PC-9 (cell line): Measurements from ENCODE around the gene NAA38.

ENCODE experiments used
- EZH2 ChIP-seq: fragments of 200-600 bp; sonication (generic); IDR thresholded peaks from 2 replicates; pipeline ENCODE4 v1.8.0; 2017; ENCODE audit warnings: antibody characterized with exemption, low read depth
- TF ChIP-seq, protein P1 (sequence below): fragments of 200-600 bp; sonication (generic); conservative IDR thresholded peaks from 2 replicates; pipeline ENCODE4 v1.6.1; 2017; ENCODE audit warnings: mixed run types, antibody characterized with exemption, mild to moderate bottlenecking, moderate library complexity

DNA sequence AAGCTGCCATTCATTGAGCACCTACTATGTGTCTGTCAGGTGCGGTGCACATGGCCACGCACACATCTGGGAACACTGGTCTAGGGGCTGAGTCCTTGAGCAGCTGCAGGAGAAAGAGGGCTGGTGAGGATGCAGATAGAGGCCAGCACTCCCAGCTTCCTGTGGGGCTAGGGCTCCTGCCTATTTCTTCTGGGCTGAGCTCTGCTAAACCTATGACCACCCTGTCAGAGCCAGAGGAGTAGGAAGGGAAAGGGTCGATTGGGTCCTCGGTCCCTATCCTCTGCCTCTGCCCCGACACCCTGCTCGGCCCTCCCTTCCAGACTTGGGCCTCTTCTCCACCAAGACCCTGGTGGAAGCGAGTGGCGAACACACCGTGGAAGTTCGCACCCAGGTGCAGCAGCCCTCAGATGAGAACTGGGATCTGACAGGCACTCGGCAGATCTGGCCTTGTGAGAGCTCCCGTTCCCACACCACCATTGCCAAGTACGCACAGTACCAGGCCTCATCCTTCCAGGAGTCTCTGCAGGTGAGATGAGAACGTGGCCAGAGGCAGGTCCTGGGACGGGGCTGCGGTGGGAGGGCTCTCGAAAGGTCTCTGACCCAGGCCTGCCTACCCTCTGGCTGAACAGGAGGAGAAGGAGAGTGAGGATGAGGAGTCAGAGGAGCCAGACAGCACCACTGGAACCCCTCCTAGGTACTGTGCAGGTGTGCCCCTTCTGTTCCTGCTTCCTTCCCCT, 6.5 kb downstream of the NAA38 start:
- TF ChIP-seq, protein P1, sequence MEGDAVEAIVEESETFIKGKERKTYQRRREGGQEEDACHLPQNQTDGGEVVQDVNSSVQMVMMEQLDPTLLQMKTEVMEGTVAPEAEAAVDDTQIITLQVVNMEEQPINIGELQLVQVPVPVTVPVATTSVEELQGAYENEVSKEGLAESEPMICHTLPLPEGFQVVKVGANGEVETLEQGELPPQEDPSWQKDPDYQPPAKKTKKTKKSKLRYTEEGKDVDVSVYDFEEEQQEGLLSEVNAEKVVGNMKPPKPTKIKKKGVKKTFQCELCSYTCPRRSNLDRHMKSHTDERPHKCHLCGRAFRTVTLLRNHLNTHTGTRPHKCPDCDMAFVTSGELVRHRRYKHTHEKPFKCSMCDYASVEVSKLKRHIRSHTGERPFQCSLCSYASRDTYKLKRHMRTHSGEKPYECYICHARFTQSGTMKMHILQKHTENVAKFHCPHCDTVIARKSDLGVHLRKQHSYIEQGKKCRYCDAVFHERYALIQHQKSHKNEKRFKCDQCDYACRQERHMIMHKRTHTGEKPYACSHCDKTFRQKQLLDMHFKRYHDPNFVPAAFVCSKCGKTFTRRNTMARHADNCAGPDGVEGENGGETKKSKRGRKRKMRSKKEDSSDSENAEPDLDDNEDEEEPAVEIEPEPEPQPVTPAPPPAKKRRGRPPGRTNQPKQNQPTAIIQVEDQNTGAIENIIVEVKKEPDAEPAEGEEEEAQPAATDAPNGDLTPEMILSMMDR, result no peak
- TF ChIP-seq EZH2, result no peak
